Thyroid gland (tissue), 4 donors: ENCODE data around the gene CDH4. TPM values are rescaled to one million over a fixed set of nuclear protein-coding genes. Genes with fewer than 3 reads are reported as not detected.

Experiments used
- DNase-seq, 2 donors: peaks; one replicate each; pipeline ENCODE4 v3.0.0-alpha.2; 2019
- H3K27ac ChIP-seq, 3 donors: fragments of 200-600 bp; sonication (generic); 1 replicate in 2 of 3; 2 replicates in 1 of 3; pipeline ENCODE4 v1.5.1; 2016 to 2019; ENCODE audit warnings: mild to moderate bottlenecking in 1 of 3, moderate library complexity in 1 of 3
- H3K27me3 ChIP-seq: fragments of 200-600 bp; sonication (generic); one replicate; pipeline ENCODE4 v1.5.1; 2019
- H3K36me3 ChIP-seq, 2 donors: fragments of 200-600 bp; sonication (generic); one replicate each; pipeline ENCODE4 v1.5.1; 2016 to 2019
- H3K4me1 ChIP-seq, 2 donors: fragments of 200-600 bp; sonication (generic); one replicate each; pipeline ENCODE4 v1.5.1; 2017 to 2019
- H3K4me3 ChIP-seq, 3 donors: fragments of 200-600 bp; sonication (generic); replicated peaks in 1 of 3; 1 replicate in 2 of 3; 2 replicates in 1 of 3; pipeline ENCODE4 v1.5.1; 2016; ENCODE audit warnings: mild to moderate bottlenecking in 1 of 3
- H3K9me3 ChIP-seq: fragments of 200-600 bp; sonication (generic); one replicate; pipeline ENCODE4 v1.5.1; 2017
- POLR2A ChIP-seq, 2 donors: fragments of 450-650 bp; IDR thresholded peaks; one replicate each; pipeline ENCODE4 v1.6.1; 2017; ENCODE audit warnings: antibody characterized with exemption in 2 of 2, mild to moderate bottlenecking in 2 of 2, moderate library complexity in 1 of 2
- WGBS, 2 donors: methylation state at CpG; one replicate each; pipeline ENCODE4 v1.1.5; 2017; 5-methylcytosine and 5-hydroxymethylcytosine counted together
- intact Hi-C: fragments of 100-400 bp; cut with DNase I; formaldehyde crosslinking; loops from one replicate; pipeline ENCODE4 v1.15.1; 2023
- total RNA-seq, 4 donors: library from RNA; depleted of rRNA; stranded (reverse); fragments of >200 nt; gene quantifications; one replicate each; pipeline ENCODE4 v1.2.3, GENCODE V29; 2016
- TF ChIP-seq, protein P1 (sequence below), 6 experiments: fragments of 200-600 bp in 3 of 6; fragments of 450-650 bp in 3 of 6; sonication (generic) in 3 of 6; IDR thresholded peaks; one replicate each; pipeline ENCODE4 v1.5.1; 2016 to 2019; ENCODE audit warnings: antibody characterized with exemption in 6 of 6, mild to moderate bottlenecking in 2 of 6, inconsistent platforms in 1 of 6, moderate library complexity in 1 of 6

Gene CDH4
- total RNA-seq, 4 donors from 2014 or later, result 0.22 to 0.29 (median 0.29) TPM; not detected in 1

DNA sequence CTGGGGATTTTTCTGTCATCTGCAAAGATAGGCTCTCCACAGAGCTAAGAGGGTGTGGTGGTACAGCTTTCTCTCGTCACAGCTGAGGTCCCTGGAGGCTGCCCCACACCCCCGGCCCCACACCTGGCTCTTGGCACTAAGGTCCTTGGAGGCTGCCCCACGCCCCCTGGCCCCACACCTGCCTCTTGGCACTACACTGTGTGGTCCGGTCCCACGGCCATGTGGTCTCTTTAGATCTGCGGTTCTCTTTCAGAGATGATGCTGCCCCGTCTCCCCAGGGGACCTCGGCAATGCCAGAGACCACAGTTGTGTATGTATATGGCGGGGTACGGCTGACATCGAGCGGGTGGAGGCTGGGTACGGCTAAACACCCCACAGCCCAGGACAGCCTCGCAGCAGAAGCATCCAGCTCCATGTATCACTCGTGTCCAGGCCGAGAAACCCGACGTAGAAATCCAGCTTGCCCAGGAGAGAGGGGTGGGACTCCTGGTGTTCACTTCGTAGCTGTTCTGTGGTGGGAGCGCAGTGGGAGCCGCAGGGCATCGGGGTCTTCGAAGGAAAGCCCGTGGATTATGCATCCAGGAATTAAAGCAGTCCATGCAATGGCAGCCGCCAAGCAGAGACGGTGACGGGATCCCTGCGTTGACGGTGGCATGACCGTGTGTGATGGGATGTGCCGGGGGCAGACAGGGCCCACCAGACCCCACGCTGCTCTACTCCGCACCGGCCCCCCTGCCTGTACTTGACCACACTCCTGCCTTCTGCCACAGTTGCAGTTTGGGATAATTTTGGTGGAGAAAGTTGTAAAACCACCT is 292.1 kb downstream of the CDH4 start:
- no peak overlapping the region for H3K27ac ChIP-seq
- no peaks in the 10 kb centered on the region for H3K36me3 ChIP-seq
- H3K4me3 ChIP-seq, result no peak overlapping the region
- no peak for DNase-seq
- TF ChIP-seq, protein P1, sequence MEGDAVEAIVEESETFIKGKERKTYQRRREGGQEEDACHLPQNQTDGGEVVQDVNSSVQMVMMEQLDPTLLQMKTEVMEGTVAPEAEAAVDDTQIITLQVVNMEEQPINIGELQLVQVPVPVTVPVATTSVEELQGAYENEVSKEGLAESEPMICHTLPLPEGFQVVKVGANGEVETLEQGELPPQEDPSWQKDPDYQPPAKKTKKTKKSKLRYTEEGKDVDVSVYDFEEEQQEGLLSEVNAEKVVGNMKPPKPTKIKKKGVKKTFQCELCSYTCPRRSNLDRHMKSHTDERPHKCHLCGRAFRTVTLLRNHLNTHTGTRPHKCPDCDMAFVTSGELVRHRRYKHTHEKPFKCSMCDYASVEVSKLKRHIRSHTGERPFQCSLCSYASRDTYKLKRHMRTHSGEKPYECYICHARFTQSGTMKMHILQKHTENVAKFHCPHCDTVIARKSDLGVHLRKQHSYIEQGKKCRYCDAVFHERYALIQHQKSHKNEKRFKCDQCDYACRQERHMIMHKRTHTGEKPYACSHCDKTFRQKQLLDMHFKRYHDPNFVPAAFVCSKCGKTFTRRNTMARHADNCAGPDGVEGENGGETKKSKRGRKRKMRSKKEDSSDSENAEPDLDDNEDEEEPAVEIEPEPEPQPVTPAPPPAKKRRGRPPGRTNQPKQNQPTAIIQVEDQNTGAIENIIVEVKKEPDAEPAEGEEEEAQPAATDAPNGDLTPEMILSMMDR (IDR thresholded peaks at IDR 0.05), result no peak
- no peak for TF ChIP-seq POLR2A (IDR thresholded peaks at IDR 0.05)
- H3K4me1 ChIP-seq, result no peaks in the 10 kb centered on the region
- no peaks in the 10 kb centered on the region for H3K27me3 ChIP-seq
- intact Hi-C loops, result no loop called here
- 78 to 87% methylated on average over 23 to 31 of the region's 34 CpGs for WGBS, 2 donors
- H3K9me3 ChIP-seq, result no peaks in the 10 kb centered on the region

DNA sequence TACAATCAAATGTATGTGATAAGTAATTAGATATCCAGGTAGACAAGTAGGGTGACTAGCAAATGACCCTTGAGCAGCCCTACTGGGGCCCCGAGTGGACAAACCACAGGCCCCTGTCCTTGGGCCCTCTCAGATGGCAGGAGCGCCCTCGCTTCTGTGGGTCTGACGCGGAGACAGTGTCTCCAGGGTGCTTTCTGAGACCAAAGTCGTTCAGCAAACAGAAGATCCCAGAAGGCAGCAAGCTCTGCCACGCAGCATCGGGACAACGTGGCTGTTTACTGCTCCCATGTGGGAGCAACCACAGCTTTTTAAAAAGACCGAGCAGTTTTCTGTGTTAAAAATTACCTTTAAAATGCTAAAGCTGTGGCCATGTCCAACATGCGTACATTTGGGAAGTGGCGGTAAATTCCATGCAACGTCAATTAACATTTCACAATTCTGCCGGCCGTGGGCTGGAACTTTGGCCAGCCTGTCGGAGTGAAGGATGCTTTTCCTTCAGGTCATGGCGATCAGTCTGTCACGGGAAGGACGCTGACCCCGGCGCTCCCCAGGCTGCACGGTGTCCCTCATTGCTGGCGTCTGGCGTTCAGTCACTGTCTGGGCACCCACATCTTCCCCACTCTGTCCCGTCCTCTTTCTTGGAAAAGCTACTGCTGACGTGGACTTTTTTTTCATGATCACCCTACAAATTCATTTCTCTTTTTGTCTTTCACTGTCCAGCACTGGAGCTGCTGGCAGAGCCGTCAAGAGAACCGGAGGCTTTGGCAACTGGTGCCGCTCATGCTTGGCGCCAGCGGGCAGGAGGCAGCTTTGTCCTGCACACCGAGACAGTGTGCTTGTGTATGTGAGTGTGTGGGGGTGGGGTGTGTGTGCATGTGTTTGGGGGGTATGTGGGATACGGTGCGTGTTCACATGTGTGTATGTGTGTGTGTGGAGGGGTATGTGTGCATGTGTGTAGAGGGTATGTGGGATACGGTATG is 293.1 kb downstream of the CDH4 start:
- Histone ChIP-seq H3K4me1 (no peaks in the 10 kb centered on the region), H3K9me3 (no peaks in the 10 kb centered on the region), H3K4me3 (no peak overlapping the region), H3K27me3 (no peaks in the 10 kb centered on the region), H3K36me3 (no peaks in the 10 kb centered on the region), H3K27ac (no peak overlapping the region)
- intact Hi-C loops, result no loop called here
- DNase-seq, result no peak
- WGBS, 2 donors, result 80% methylated on average over 33 to 35 of the region's 35 CpGs
- TF ChIP-seq POLR2A (IDR thresholded peaks at IDR 0.05), result no peak
- TF ChIP-seq, protein P1 (IDR thresholded peaks at IDR 0.05), result no peak

DNA sequence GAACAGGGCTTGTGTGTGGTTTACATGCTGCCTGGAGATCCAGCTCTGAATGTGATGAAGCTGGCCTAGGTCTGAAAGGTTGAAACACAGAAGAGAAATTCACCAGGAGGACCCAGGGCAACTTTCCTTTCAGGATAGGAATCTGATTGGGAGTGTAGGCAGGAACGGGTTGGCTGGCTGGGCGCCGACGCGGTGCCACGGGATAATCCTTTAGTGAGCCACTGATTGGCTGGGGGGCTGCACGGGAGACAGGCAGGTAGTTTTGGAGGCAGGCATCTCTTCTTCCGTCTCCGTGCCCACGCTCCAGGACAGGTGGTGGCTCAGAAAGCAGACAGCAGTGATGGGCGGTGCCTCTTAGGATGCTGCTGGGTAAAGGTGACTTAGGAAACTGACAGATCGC is 294.6 kb downstream of the CDH4 start:
- DNase-seq, result no peak
- Histone ChIP-seq H3K9me3 (no peaks in the 10 kb centered on the region), H3K27me3 (no peaks in the 10 kb centered on the region), H3K4me3 (no peak overlapping the region), H3K27ac (no peak overlapping the region), H3K4me1 (no peaks in the 10 kb centered on the region), H3K36me3 (no peaks in the 10 kb centered on the region)
- intact Hi-C loops, result no loop called here
- 89 to 93% methylated on average over 12 of the region's 12 CpGs for WGBS, 2 donors
- TF ChIP-seq POLR2A (IDR thresholded peaks at IDR 0.05), result no peak
- TF ChIP-seq, protein P1 (IDR thresholded peaks at IDR 0.05), result no peak

DNA sequence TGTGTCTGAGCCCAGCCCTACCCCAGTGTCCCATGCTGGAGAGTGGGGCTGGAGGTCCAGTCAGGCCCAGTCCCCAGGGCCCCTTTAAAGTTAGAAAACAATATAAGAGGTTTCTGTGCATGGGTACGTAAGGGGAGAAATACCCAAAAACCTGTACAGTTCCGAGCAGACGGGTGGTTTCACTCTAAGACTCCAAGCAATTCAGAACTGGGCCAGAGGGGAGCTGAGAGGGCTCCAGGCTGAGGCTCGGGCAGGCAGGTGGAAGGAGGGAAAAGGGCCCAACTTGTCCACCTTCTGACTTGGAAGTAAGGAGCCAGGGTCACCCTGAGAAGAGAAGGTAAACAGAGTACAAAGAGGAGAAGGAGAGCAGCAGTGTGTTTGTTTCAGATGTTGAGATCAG is 296.0 kb downstream of the CDH4 start:
- intact Hi-C loops, result no loop called here
- no peak for DNase-seq
- Histone ChIP-seq H3K4me3 (no peak overlapping the region), H3K27me3 (no peaks in the 10 kb centered on the region), H3K4me1 (no peaks in the 10 kb centered on the region), H3K36me3 (no peaks in the 10 kb centered on the region), H3K9me3 (no peaks in the 10 kb centered on the region), H3K27ac (no peak overlapping the region)
- 70 to 84% methylated on average over 4 of the region's 4 CpGs for WGBS, 2 donors
- TF ChIP-seq POLR2A (IDR thresholded peaks at IDR 0.05), result no peak
- TF ChIP-seq, protein P1 (IDR thresholded peaks at IDR 0.05), result no peak
